HG03354 (cell line): Measurements from ENCODE around the gene CRIP1.

ENCODE experiments used
- ATAC-seq: cut with Tn5 transposase; IDR thresholded peaks from one replicate; pipeline ENCODE4 v1.9.1; 2021; ENCODE audit warnings: mild to moderate bottlenecking; ENCODE audit not compliant: unreplicated experiment, poor library complexity, severe bottlenecking

CRIP1 gene

DNA sequence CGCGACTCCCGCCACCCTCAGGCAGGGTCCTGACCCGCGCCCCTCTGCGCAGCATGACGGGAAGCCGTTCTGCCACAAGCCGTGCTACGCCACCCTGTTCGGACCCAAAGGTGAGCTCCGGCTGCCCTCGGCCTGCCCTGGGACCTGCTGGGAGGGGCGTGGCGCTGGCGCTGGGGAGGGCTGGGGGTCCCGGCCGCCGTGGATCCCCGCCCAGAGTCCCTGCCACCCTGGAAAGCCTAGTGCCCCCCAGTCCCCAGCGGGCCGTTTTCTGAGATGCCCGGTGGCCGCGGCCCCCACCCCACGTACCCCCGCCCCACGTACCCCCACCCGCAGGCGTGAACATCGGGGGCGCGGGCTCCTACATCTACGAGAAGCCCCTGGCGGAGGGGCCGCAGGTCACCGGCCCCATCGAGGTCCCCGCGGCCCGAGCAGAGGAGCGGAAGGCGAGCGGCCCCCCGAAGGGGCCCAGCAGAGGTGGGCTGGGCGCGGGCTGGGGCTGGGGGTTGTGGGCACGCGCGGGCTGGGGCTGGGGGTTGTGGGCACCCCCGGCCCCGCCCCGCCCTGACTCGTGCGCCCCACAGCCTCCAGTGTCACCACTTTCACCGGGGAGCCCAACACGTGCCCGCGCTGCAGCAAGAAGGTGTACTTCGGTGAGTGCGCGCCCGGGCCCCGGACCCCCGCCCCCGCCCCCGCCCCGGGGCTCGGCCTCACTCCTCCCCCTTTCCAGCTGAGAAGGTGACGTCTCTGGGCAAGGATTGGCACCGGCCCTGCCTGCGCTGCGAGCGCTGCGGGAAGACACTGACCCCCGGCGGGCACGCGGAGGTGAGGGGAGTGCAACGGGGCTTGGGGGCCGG is 8.1 kb upstream of the CRIP1 start:
- ATAC-seq, result no peak

DNA sequence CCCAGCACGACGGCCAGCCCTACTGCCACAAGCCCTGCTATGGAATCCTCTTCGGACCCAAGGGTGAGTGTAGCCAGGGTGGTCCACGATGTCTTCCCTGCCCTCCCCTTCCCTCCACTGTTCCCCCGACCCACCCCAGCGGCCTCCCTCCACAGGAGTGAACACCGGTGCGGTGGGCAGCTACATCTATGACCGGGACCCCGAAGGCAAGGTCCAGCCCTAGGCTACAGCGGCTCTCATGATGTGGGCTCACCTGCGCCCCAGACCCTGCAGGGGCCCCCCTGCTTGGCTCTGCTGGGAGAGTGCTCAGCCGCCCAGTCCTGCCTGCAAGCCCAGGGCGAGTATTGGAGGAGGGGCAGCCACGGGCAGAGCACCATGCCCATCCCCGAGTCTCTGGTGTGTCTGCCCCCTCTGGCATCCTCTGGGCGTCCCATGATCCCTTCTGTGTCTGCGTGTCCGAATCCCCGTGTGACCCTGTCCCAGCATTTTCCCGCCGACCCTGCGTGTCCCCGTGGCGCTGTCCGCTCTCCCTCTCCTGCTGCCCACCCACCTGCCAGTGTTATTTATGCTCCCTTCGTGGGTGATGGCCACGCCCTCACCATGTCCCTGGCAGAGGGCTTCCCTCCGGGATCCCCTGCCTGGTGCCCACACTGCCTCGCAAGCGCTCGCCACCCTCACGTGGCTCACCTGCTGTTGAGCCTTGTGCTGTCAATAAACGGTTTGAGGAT is 7.1 kb upstream of the CRIP1 start:
- no peak for ATAC-seq

DNA sequence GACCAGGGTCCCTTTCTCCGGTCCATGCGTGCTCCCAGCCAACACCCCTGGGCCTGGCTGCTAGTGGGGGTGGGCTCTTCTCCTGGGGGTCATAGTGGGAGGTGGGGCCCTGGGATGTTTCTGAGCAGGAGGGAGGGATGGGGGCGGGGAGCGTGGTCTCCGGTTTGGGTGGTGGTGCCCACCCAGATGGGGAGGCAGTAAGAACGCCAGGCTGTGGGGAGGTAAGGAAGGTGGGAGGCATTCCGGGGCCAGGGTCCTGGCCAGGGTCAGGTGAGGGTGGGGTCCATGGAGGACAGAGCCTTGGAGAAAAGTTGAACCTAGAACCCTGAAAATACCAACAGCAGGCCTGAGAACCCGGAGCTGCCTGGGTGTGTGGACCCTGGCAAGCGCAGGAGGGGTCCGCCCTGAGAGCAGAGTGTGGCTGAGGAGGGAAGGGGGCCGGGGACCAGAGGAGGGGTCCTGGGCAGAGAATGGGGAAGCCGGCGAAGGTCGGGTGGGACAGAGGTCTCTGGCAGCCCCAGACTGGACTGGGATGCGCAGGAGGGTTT is 6.4 kb upstream of the CRIP1 start:
- ATAC-seq, result no peak

- no peak for ATAC-seq
Measured at GRCh38 chr14:105480807-105481801, 5.6 kb upstream of the CRIP1 start.

- ATAC-seq, result peak; percentile 71
Measured at GRCh38 chr14:105481886-105482457, 4.7 kb upstream of the CRIP1 start.

- no peak for ATAC-seq
Measured at GRCh38 chr14:105482486-105483110, 4.1 kb upstream of the CRIP1 start.

DNA sequence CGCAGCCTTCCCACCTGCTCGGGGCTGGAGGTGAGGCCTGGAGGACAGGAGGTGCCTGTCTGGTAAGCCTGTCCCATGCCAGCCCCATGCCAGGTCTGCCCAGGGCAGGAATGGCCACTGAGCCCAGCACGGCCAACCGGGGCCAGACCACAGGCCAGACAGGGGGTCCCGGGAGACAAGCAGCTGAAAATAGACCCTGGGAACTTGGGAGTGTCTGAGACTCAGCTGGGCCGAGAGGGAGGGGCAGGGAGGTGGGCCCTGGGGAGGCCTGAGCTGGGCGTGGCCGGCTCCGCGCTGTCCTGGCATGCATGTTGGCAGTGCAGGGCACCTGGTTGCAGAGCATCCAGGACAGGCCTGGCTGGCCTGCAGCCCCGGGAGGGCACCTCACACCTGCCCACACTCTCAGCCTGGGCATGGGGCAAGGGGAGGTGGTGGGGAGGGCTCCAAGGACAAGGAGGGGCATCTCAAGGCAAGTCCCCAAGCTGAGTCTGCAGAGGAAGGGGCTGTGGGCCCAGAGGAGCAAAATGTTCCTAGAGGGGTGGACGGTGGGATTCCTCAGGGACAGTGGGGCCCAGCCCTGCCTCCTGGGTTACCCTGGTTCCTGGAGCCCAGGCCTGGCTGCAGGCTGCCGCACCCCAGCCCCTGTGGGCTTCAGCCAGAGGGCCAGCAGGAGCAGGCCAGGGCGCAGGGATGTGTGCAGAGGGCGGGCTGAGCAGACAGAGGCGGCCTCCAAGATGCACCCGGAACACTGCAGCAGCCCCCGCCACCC is 3.2 kb upstream of the CRIP1 start:
- ATAC-seq, result no peak

- ATAC-seq, result no peak
Measured at GRCh38 chr14:105484069-105484996, 2.4 kb upstream of the CRIP1 start.

GRCh38 chr14:105484997-105485393 is 1.7 kb upstream of the CRIP1 start:
- no peak for ATAC-seq

- no peak for ATAC-seq
Measured at GRCh38 chr14:105485739-105486162, 935 bp upstream of the CRIP1 start.

- ATAC-seq, result no peak
Measured at GRCh38 chr14:105486974-105487448, 325 bp downstream of the CRIP1 start.

DNA sequence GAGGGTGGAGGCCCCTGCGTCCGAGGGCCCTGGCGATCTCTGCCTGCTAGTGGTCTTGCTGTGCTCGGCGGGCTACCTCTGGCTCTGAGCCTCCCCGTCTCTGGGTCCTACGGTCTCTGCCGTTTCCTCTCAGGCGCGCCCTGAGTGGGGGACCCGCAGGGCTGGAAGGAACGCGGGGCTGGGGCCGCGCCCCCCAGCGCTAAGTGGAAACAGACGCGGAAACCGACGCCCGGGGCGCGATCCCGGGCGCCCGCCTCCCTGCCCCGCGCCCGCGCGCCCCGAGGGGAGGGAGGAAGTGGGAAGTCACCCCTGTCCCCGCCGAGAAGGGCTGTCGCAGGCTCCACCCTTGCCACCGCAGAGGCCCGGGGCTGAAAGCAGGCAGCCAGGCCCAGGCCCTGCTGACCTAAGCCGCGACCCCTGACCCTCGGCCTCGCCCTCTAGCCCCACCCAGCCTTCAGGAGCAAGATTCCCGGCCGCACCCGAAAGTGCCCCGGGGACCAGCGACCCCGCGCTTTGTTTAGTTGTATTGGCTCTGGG is 831 bp downstream of the CRIP1 start:
- no peak for ATAC-seq

GRCh38 chr14:105487986-105488777 is 1.5 kb downstream of the CRIP1 start:
- no peak for ATAC-seq

DNA sequence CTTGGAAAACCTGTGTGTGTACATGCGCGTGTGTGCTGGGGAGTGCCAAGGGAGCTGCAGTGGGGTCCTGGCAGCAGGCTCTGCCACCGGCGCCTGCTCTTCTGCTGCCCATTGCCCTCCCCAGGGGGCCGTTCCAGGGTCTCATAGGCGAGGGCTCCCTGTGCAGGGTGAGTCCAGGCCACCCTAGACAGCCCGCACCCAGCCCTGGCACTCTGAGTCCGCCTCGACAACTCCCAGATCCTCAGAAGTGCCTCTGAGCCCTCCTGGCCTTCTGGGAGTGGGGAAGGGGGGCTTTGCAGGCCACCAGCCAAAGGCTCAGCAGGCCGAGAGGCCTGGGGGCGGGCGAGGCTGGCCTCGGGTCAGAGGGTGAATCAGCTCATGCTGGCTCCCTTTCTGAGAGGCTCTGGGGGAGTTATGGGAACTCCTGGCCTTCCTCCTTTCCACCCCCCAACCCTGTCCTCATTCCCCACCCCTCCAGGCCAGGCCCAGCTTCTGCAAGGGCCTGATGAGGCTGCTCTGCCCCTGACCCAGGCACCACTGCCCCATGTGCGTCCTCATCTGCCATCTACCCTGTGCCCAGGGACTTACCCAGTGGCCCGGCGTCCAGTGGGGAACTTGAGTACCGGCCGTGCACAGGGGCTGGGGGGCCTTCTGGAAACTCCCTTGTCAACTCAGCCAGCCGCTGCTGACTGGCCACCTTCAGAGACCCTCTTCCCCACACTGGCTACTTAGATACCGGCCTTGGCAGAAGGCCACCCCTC is 2.3 kb downstream of the CRIP1 start:
- ATAC-seq, result no peak

DNA sequence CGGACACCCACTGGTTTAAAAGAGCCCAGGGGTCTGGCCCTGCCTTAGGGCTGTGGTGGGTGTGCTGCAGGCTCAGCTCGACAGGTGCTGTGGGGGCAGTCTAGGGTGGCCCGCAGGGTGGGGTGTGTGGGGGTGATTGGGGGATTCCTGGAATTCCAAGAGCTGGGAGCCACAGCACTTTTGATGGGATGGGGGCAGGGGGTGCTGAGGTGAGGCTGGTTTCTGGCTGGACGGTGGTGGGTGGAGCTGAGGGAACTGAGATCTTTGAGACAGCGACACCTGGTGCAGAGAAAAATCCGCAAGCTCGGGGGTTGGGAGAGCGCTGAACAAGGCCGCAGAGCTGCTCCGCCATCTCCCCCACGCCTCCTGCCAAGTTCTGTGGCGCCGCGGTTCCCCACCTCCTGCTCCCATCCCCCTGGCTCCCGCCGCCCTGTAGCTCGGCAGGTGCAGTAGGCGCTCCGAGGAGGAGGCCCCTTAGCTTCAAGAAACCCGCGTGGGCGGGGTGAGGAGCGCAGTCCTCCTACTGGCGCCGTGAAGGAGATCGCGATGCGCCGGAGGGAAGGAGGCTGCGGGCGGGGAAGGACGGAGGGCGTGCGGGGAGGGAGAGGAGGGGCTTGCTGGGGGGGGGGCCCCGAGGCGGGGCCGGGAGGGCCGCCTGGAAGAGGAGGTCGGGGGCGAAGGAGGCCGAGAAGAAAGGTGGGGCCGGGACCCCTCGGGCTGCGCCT is 3.0 kb downstream of the CRIP1 start:
- ATAC-seq, result no peak
